Inferior parietal cortex (tissue), 1 donor: ENCODE data around the gene TAOK3.
"Not testable (repeated sequence)": the region's sequence is repeated elsewhere in the genome, so short reads cannot be mapped to it uniquely, and the experiment has no call there.

Source experiments
- DNase-seq: peaks from one replicate; pipeline ENCODE4 v3.0.0-alpha.2; 2016; ENCODE audit errors: extremely low spot score

TAOK3 gene

DNA sequence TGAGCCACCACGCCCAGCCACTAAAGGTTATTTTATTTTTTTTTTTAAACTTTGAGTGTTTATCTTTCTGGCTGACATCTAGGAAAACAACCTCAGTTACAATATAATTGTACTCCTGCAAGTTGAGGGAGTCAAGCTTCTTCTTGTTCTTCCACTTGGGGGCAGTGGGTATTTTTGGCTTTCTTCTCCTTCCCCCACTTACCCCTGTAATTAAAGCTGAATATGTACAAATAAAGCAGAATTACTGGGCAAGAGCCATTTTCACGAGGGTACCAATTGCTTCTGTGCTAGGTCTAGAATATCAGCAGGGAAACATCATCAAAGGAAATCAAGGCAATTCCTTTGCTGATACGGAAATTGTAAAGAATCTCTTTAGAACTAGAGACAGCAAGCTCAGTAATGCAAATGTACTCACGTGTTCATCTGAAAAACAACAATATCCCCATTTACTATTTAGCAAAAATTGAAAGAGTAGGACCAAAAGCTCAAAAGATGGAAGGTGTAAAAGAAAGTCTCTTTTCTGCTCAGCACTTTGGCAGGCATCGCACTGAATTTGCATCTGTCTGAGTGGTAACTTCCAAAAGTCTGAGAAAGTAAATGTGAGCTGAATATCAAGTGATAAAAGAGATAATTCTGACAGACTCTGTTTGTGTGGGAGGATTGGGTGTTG lies 72.8 kb downstream of the TAOK3 start:
- DNase-seq, result peak; percentile 66

DNA sequence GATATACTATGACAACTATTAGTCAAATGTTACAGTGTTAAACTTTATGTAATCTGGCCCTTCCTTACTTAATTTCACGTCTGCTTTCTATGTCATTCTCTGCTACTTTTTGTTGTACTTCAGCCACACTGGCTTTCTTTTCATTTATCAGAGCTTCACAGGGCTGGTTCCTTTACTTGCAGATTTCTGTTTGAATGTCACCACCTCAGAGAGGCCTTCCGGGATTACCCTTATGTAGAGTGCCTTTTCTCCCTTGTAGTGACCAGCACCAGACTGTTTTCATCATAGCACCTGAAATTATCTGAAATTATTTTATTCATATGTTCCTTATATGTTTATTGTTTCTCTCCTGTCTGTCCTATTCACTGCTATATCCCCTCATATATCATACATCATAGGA lies 75.4 kb downstream of the TAOK3 start:
- DNase-seq, result no peak

DNA sequence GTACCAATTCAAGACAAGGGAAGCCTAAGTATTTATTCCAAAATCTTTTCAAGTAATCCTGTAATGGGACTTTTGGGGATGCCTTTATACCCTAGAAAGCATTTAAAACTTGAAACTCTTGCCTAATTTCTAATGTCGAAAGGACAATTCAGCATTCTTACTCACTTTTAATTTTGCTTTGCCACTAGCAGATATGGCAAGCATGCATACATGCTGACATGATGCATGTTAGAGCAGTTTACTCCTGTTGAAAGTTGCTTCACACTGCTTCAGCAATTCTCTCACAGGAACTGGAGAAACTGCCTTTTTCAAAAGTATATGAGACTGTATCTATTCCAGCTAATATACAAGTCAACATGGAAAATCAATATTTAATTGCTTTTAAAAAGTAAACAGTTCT lies 79.9 kb downstream of the TAOK3 start:
- no peak for DNase-seq

DNA sequence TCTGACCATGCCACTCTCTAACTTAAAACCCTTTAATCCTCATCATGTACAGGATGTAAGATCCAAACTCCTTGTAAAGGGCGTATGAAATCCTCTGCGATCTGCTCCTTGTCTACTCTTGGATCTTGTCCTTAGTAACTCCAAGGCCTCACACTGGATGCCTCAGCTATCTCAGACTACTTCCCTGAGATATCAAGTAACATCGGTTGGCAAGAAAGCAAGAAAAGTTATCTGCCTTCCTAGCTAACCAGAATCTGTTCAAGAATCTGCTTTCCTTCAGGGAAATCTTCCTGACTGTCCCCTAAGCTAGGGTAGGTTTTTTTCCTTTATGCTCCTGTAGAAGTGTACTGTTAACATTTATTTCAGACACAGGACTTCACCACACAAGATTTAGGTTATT lies 82.6 kb downstream of the TAOK3 start:
- no peak for DNase-seq

DNA sequence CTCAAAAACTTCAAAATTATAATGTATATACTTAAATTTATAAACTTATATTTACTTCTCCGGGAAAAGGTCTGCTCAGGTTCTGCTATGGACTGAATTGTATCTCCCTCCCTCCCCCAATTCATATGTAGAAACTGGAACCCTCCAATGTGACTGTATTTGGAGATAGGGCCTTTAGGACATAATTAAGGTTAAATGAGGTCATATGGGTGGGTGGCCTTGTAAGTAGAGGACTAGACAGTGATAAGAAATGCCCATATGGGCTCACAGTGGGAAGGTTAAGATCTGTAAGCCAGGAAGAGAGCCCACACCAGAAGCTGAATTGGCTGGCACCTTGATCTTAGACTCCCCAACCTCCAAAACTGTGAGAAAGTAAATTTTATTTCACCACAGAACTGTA lies 84.5 kb downstream of the TAOK3 start:
- no peak for DNase-seq

DNA sequence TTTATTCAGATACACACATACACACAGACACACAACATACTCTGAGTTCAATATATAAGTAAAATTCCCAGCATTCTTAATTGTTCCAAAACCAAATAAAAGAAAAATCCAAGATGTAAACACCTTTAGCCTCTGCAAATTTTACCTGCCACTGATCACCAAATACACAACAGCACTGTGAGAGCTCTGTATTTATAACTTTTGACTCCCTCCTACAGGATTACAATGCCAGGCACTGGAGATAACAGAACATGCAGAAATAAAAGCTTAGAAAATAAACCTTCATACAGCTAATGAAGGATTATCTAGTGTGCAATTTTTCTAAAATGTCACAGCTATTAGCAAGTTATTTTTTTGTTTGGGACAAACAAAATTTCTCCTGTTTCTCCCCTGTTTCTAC lies 85.0 kb downstream of the TAOK3 start:
- no peak for DNase-seq

DNA sequence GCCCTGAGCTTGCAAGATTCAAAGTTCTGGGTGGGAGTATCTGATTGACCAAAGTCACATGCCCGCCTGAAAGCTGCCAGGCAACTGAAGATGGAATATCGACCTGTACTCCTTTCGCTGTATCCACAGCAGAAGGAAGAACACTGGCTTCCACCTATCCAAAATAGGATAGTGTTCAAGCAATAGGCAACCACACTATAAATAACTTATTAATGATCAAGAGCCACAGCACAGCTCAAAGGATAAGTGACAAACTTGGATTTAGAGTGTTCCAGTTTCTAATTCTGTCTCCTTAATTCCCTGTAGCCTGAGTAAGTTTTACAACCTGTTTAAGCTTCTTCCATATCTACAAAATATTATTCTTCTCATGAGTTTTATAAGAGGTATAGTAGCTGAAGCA lies 89.9 kb downstream of the TAOK3 start:
- DNase-seq, result no peak

DNA sequence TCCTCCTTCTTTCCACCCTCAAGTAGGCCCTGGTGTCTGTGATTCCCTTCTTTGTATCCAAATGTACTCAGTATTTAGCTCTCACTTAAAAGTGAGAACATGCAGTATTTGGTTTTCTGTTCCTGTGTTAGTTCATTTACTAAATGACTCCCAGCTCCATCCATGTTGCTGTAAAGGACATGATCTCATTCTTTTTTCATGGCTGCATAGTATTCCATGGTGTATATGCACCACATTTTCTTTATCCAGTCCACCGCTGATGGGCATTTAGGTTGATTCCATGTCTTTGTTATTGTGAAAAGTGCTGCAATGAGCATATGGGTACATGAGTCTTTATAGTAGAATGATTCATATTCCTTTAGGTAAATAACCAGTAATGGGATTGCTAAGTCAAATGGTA lies 94.4 kb downstream of the TAOK3 start:
- not testable (repeated sequence) for DNase-seq

DNA sequence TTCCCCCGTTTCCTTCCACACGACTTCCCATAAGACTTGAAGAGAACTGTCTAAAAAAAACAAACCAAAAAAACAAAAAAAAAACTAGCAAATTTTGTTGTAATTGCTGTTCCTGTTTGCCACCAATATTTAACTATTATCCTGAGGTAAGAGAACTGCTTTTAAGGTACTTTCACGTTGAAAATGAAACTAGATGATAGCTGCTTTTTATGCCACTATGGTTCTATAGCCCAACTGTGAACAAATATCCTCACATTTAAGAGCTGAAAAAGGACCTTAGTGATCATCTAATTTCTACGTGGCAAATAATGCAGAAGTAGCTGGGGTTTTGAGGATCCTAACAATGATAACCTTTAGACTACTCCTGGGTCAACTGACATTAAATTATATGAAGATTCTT lies 98.6 kb downstream of the TAOK3 start:
- DNase-seq, result no peak

DNA sequence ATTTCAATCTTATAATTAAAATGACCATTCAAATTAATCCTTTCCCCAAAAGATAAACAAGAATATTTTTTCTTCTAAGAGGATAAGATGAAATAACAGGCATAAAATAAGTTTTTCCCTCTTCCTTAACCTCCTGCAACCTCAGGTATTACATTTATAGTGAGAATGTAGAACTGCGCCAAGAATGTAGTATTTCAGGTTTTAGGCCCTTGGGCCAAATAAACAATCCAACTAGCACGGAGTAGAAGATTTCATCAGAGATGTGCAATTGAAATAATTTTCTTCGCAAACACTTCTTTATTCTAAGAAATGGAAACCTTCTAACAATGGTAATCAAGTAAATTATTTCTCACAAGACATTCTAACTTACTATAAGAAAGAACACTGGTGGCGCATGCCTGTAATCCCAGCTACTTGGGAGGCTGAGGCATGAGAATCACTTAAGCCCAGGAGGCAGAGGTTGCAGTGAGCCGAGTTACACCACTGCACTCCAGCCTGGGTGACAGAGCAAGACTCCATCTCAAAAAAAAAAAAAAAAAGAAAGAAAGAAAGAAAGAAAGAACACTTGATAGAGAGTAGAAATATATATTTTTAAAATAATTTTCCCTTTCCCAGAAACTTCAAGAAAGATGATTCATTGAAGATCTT lies 100.8 kb downstream of the TAOK3 start:
- DNase-seq, result no peak

DNA sequence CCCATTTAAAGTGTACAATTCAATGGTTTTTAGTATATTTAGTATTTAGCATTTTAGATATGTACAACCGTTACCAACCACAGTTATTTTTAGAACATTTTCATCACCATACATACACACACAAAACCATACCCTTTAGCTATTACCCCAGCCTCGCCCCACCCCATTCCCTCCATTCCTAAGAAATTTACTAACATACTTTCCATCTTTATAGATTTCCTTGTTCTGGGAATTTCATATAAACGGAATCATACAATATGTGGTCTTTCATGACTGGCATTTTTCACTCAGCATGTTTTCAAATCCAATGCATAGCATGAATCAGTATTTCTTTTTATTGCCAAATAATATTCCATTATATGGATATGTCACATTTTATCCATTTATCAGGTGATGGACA lies 101.5 kb downstream of the TAOK3 start:
- no peak for DNase-seq

DNA sequence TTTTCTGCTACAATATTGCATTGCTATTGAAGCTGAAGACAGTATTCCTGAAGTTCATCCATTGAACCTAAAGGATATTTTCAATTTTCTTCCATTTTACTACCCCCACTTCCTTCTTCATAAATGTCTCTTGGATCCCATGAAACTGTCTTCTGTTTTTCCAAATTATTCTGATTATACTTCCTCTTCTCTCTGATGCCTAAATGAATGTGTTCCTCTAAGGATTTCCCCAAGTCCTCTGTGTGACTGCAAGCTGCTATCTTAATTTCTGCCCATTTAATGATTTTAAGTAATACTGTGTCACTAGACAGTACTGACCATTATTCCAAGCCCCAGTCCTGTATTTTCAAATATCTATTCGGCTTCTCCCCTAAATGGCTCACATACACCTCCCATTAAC lies 102.9 kb downstream of the TAOK3 start:
- DNase-seq, result no peak

DNA sequence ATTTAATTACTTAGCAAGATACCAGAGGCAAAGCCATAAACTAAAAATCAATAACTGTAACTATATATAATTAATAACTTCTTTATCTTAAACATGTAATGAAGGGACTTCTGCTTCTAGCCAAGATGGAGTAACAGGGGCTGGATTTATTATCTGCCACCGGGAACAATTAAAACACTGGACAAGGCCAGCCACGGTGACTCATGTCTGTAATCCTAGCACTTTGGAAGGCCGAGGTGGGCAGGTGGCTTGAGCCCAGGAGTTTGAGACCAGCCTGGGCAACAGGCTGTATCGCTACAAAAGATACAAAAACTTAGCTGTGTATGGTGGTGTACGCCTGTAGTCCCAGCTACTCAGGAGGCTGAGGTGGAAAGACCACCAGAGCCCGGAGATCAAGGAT lies 113.6 kb downstream of the TAOK3 start:
- DNase-seq, result no peak

DNA sequence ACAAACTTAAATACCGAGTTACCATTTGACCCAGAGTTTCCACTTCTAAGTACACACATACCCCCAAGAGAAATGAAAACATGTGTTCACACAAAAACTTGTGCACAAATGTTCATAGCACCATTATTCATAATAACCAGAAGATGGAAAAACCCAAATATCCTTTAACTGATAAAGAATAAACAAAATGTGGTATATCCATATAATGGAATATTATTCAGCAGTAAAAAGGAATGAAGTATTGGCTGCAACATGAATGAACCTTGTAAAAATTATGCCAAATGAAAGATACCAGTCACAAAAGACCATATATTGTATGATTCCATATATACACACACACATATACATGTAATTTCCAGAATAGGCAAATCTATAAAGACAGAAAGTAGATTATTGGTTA lies 116.4 kb downstream of the TAOK3 start:
- no peak for DNase-seq

DNA sequence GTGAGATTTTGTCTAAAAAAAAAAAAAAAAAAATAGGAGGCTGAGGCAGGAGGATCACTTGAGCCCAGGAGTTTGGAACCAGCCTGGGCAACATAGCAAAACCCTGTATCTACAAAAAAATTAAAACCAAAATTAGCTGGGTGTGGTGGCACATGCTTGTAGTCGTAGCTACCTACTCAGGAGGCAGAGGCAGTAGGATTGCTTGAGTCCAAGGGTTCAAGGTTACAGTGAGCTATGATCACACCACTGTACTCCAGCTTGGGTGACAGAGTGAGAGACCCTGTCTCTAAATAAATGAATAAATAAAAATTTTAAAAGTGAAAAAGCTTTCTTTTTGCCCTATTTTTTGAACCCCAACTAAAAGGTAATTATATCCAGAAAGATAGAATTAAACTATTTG lies 123.2 kb downstream of the TAOK3 start:
- no peak for DNase-seq

DNA sequence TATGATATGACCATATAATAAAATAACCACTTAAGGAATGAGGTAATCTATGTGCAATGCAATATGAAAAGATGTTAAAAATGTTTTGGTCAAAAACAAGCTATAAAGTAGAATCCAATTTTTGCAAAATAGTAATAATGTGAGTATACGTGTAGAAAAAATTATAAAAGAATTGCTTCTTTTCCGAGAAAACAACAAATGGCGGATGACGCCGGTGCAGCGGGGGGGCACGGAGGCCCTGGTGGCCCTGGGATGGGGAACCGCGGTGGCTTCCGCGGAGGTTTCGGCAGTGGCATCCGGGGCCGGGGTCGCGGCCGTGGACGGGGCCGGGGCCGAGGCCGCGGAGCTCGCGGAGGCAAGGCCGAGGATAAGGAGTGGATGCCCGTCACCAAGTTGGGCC lies 126.8 kb downstream of the TAOK3 start:
- DNase-seq, result not testable (repeated sequence)

DNA sequence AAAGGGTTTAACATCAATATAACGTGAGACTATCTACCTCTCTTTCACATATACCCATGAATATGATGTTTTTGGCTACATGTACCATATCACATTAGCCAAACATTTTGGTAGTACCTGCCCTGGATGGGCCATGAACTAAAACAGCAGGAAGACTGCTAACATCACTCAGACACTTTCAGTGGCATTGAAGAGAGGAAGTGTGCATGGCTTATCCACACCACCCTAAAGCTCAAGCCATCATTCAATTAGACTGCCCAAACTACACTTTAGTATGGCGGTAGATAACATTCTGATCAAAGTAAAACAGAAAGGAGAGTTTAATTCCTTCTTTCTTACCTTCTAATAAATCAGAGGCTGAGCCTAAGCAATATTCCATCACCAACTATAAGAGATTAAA lies 133.8 kb downstream of the TAOK3 start:
- no peak for DNase-seq

DNA sequence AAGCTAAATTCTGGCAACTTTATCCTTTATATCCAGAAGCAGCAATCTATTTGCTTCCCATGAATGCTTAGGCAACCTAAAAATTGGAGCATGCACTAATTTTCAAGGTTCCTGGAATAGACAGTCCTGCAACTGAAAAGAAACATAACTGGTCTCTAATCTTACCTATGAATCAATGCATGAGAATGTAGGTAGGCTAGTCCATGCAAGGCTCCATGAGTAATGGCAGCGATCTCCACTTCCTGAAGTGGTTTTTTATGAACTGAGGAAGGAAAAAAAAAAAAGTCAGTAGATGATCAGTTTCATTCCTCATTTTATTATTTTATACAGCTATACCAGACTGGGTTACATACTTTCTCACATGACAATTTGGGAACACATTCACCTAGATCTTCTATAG lies 134.8 kb downstream of the TAOK3 start:
- DNase-seq, result no peak

DNA sequence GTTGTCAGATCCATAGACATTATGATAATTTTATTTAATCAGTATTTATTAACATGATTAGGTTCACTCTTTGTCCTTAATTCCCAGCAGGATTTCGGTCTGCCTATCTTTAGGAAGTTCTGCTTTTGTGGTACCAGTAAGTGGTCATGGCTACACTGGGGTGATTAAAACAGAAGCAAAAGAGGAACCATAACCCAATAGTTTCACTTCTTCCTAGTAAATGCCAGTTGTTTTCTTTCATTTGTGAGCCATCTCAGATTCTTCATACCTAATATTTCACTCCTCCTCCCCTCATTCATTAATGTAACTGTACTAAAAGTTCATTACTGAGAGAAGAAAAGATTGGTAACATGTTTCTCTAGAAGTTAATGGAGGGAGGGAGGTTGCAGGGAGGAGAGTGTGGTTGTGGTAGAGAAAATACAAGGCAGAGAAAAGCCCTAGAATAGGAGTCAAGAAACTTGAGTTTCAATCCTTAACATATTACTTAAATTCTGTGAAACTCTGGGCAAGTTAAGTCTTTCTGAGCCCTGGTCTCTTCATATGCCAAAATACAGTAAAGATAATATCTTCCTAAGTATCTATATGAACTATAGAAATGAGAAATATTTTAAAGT lies 135.5 kb downstream of the TAOK3 start:
- no peak for DNase-seq

DNA sequence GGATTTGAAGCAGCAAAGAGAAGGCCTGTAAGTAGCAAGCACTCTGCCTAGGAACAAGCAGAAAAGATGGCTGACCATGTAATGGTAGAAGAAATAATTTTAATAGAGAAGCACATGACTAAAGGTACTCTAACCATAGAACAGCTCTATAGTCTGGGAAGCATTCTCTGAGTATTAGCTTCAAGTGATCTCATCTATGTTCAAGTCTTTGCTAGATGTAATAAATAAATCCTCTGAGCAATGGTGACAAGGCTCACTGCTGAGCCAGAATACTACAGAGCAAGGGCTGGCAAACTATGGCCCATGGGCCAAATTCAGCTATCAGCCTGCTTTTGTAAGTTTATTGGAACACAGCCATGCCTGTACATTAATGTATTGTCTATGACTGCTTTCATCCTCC lies 152.0 kb downstream of the TAOK3 start:
- DNase-seq, result no peak

DNA sequence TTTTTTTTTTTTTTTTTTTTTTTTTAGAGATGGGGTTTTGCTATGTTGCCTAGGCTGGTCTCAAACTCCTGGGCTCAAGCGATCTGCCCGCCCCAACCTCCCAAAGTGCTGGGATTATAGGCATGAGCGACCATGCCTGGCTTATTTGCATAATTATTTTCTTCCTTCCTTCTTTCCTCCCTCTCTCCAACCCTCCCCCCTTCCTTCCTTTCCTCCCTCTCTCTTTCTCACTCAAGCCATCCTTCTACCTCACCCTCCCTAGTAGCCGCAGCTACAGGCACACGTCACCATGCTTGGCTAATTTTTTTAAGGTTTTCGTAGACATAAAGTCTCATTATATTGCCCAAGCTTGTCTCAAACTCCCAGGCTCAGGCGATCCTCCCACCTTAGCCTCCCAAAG lies 152.9 kb downstream of the TAOK3 start:
- no peak for DNase-seq

DNA sequence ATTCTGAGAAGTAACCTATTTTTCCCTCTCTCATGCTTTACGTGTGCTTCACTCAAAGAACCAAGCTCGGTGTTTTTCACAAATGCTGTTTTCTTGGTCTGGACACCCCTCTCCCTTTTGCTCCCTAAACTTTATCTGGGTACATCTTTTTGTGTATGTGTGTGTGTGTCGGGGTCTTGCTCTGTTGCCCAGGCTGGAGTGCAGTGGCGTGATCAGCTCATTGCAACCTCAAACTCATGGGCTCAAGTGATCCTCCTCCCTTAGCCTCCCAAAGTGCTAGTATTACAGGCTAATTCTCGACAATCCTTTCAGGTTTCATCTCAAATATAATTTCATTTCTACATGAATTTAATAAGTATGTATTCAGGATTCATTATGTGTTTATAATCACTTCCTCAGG lies 153.6 kb downstream of the TAOK3 start:
- DNase-seq, result no peak

DNA sequence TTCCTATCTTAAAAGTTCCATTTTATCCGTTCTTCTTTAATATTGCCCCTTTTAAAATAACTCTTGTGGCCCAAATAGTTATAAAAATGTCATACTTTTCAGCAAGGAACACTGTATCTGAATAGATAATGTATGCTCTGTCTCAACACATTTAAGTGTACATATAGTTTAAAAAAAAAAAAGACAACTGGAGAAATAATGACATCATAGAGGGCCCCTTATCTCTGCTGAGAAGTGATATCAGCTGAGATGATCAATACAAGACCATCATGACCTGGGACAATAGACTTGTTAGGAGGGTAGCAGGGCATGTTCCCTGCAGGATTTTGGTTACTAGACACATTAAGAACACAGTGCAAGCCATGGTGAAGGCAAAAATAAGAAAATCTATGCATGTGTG lies 159.3 kb downstream of the TAOK3 start:
- DNase-seq, result no peak

DNA sequence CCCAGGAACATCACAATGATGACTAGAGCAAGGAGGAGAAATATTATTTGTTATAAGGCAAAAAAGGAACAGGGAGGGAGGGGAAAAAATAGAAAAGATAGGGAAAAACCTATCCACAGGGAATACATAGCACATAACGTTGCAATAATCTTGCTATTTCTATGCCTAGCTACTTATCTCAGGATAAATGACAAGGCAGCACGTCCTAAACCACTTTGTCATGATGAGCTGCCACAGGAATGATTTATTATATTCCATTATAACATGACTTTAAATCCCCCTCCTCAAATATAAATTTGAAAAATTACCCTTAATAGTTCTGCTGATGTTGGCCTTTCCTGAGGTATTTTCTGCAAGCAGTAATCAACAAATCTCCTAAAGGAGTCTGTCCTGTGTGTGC lies 160.1 kb downstream of the TAOK3 start:
- DNase-seq, result no peak
